ENCODE measurements around the gene SERTM1.

DNA sequence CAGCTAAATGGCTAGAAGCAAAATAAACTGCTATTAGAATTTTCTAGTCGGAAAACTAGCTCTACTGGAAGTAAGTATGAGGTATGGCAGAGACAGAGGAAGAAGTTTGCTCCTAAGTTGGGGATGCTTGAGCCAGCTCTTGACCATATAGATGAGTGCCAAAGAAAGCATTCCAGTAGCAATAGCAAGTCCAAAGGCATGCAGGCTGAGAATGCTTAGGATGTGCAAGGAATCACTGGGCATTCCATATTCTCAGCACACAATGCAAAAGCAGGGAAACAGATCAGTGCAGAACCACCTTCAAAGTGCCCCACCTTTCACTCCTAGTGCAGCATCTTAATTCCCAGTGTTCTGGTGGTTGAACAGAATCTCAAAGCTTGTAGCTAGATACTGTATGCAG lies 32.9 kb downstream of the SERTM1 start:
- no peak for TF ChIP-seq EZH2 (IDR thresholded peaks at IDR 0.05; ENCODE audit: low read depth, low read length, severe bottlenecking)
- TF ChIP-seq, protein P1, sequence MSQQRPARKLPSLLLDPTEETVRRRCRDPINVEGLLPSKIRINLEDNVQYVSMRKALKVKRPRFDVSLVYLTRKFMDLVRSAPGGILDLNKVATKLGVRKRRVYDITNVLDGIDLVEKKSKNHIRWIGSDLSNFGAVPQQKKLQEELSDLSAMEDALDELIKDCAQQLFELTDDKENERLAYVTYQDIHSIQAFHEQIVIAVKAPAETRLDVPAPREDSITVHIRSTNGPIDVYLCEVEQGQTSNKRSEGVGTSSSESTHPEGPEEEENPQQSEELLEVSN (IDR thresholded peaks at IDR 0.05): no peak
- TF ChIP-seq, protein P2, sequence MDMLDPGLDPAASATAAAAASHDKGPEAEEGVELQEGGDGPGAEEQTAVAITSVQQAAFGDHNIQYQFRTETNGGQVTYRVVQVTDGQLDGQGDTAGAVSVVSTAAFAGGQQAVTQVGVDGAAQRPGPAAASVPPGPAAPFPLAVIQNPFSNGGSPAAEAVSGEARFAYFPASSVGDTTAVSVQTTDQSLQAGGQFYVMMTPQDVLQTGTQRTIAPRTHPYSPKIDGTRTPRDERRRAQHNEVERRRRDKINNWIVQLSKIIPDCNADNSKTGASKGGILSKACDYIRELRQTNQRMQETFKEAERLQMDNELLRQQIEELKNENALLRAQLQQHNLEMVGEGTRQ (IDR thresholded peaks at IDR 0.05; ENCODE audit: low read length): no peak
- TF ChIP-seq, protein P3, sequence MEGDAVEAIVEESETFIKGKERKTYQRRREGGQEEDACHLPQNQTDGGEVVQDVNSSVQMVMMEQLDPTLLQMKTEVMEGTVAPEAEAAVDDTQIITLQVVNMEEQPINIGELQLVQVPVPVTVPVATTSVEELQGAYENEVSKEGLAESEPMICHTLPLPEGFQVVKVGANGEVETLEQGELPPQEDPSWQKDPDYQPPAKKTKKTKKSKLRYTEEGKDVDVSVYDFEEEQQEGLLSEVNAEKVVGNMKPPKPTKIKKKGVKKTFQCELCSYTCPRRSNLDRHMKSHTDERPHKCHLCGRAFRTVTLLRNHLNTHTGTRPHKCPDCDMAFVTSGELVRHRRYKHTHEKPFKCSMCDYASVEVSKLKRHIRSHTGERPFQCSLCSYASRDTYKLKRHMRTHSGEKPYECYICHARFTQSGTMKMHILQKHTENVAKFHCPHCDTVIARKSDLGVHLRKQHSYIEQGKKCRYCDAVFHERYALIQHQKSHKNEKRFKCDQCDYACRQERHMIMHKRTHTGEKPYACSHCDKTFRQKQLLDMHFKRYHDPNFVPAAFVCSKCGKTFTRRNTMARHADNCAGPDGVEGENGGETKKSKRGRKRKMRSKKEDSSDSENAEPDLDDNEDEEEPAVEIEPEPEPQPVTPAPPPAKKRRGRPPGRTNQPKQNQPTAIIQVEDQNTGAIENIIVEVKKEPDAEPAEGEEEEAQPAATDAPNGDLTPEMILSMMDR (IDR thresholded peaks at IDR 0.05; ENCODE audit: control extremely low read depth in 1 of 3, insufficient read depth in 1 of 3, low read depth in 1 of 3, low read length in 3 of 3): no peak
- TF ChIP-seq BACH1 (IDR thresholded peaks at IDR 0.05; ENCODE audit: low read length): no peak
- no peak for TF ChIP-seq HDAC2 (IDR thresholded peaks at IDR 0.05; ENCODE audit: borderline replicate concordance in 1 of 2, low read depth in 2 of 2, low read length in 2 of 2)
- TF ChIP-seq MAFK (IDR thresholded peaks at IDR 0.05; ENCODE audit: low read depth, low read length): no peak
- TF ChIP-seq SUZ12 (IDR thresholded peaks at IDR 0.05; ENCODE audit: low read length): no peak
